ENCODE data around the gene GRID2. TPM values are rescaled to one million over a fixed set of nuclear protein-coding genes. Genes with fewer than 3 reads are reported as not detected.

GRID2 gene
- total and polyA plus RNA-seq, 2 donors: 0.63 to 26.1 TPM

DNA sequence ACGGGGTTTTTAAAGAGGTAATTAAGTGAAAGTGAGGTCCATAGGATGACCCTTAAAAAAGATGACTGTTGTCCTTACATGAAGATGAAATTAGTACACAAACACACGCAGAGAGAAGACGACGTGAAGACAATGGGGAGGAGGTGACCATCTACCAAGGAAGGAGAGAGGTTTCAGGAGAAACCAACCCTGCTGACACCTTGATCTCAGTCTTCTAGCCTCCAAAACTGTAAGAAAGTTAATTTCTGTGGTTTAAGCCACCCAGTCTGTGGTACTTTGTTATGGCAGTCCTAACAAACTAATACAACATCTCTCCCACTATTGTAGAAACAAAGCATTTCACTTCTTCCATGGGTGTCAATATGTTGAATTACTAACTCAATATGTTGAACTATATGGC, 1385.2 kb downstream of the GRID2 start:
- no peak overlapping the region for H3K27ac ChIP-seq (ENCODE audit: low read depth)
- 93% methylated on average over 4 of the region's 4 CpGs for WGBS
- no peak for DNase-seq (ENCODE audit: extremely low spot score)

DNA sequence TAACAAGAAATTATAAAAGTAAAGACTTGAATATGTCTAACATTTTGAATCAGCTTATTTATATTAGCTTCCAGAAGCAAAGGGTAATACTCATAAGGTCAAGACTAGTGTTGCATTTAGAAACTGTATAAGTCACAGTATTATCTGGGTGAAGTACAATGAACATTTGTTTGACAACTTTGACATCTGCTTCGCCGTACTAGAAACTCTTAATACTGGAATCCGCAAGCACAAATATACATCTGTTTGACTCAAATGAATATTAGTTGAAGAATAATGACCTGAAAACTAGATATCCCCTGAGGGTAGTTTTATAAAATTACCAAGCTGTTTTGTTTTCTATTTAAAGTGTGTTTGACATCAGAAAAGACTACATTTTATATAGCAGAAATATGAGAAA, 1389.4 kb downstream of the GRID2 start:
- Histone ChIP-seq H3K4me3 (ENCODE audit: low read depth, low read length) (no peak overlapping the region), H3K27ac (ENCODE audit: low read depth) (no peak overlapping the region), H3K4me1 (ENCODE audit: insufficient read depth) (no peaks in the 10 kb centered on the region), H3K36me3 (ENCODE audit: insufficient read depth) (no peaks in the 10 kb centered on the region)
- no peak for DNase-seq (ENCODE audit: extremely low spot score)
- 56% methylated on average over 3 of the region's 3 CpGs for WGBS

More for the DNA sequence above, 1385.2 kb downstream of the GRID2 start:
- H3K36me3 ChIP-seq (ENCODE audit: insufficient read depth): no peaks in the 10 kb centered on the region
- no peak overlapping the region for H3K4me3 ChIP-seq (ENCODE audit: low read depth, low read length)
- H3K4me1 ChIP-seq (ENCODE audit: insufficient read depth): no peaks in the 10 kb centered on the region

DNA sequence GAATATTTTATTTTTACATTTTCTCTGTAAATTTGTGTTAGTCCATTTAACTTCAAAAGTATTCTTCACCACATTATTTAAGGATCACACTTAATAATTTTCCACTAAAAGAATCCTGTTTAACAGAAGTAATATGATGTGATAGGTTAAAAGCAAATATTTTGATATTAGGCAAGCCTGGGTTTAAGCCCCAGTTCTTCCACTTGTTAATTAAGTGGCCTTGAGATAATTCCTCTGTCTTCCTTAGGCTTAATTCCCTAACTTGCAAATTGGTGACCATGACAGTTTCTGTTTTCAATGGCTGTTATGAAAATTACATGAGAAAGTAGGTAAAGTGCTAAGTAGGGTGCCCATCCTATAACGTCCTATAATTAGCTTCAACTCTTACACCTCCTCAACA, 1394.9 kb downstream of the GRID2 start:
- Histone ChIP-seq H3K4me3 (ENCODE audit: low read depth, low read length) (no peak overlapping the region), H3K27ac (ENCODE audit: low read depth) (no peak overlapping the region), H3K36me3 (ENCODE audit: insufficient read depth) (no peaks in the 10 kb centered on the region), H3K4me1 (ENCODE audit: insufficient read depth) (no peaks in the 10 kb centered on the region)
- no peak for DNase-seq (ENCODE audit: extremely low spot score)
- 80% methylated on average over 1 of the region's 1 CpG for WGBS

DNA sequence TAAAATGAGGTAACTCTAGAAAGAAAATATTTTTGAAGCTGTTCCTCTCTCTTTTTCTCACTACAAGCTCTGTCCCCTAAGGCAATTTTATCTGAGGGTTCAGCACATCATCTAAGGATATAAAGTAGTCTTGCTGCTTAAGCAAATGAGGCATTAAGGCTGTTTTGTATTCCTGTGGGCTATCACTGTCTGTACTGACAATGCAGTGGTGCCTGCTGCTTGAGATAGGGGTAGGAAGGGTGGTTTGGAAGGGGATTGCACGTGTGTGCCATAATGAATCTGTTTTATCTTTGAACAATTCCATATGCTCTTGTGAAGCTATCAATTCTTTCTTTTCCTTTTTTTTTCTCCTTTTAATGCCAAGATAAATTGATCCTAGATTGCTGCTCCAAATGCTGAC, 1396.8 kb downstream of the GRID2 start:
- 23% methylated on average over 1 of the region's 1 CpG for WGBS
- no peak overlapping the region for H3K27ac ChIP-seq (ENCODE audit: low read depth)
- no peaks in the 10 kb centered on the region for H3K4me1 ChIP-seq (ENCODE audit: insufficient read depth)
- no peaks in the 10 kb centered on the region for H3K36me3 ChIP-seq (ENCODE audit: insufficient read depth)
- no peak for DNase-seq (ENCODE audit: extremely low spot score)
- H3K4me3 ChIP-seq (ENCODE audit: low read depth, low read length): no peak overlapping the region

GRCh38 chr4:93710101-93710846, 1406.5 kb downstream of the GRID2 start:
- 75% methylated on average over 6 of the region's 6 CpGs for WGBS
- DNase-seq (ENCODE audit: extremely low spot score): no peak
- no peak overlapping the region for H3K4me3 ChIP-seq (ENCODE audit: low read depth, low read length)
- H3K36me3 ChIP-seq (ENCODE audit: insufficient read depth): no peaks in the 10 kb centered on the region
- no peak overlapping the region for H3K27ac ChIP-seq (ENCODE audit: low read depth)
- no peaks in the 10 kb centered on the region for H3K4me1 ChIP-seq (ENCODE audit: insufficient read depth)

DNA sequence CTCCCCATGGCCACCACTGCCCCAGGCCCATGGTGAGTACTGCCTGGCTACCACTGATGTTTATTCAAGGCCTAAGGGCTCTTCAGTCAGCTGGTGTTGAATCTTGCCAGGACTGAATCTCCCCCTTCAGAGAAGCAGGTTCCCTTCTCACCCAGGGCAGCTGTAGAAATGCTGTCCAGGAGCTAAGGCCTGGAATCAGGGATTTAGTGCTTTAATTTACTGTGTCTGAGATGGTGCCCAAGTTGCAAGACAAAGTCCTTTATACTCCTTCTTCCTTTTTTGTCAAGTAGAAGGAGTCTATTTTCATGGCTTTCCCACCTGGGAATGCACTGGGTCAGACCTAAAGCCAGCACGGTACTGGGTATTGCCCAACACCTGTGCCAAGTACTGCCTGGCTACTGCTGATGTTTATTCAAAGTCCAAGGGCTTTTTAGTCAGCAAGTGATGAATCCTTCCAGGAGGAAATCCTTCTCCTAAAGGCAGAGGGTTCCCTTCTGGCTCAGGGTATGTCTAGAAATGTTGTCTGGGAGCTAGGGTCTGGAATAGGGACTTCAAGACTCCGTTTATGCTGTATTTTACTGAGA, 1407.2 kb downstream of the GRID2 start:
- Histone ChIP-seq H3K27ac (ENCODE audit: low read depth) (no peak overlapping the region), H3K4me1 (ENCODE audit: insufficient read depth) (no peaks in the 10 kb centered on the region), H3K4me3 (ENCODE audit: low read depth, low read length) (no peak overlapping the region), H3K36me3 (ENCODE audit: insufficient read depth) (no peaks in the 10 kb centered on the region)
- WGBS: 90% methylated on average over 2 of the region's 2 CpGs
- no peak for DNase-seq (ENCODE audit: extremely low spot score)

DNA sequence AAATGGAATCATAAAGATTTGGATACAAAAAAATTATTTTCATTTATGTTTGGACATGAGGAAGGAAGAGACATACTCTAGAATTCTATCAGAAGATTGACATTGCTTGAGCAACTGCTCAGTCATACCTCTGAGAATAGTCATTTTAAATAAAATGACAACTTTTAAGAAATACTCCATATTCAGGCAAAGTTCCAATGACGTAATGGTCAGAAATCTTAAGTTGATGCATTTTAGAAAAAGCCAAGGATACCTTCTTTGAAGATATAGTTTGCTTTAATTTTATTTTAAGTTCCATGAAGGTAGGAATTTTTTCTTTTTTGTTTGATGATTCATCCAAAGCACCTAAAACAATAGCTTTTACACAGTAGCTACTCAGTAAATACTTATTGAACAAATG, 1414.5 kb downstream of the GRID2 start:
- no peaks in the 10 kb centered on the region for H3K4me1 ChIP-seq (ENCODE audit: insufficient read depth)
- no peak overlapping the region for H3K27ac ChIP-seq (ENCODE audit: low read depth)
- no peak overlapping the region for H3K4me3 ChIP-seq (ENCODE audit: low read depth, low read length)
- 87% methylated on average over 1 of the region's 1 CpG for WGBS
- no peak for DNase-seq (ENCODE audit: extremely low spot score)
- no peaks in the 10 kb centered on the region for H3K36me3 ChIP-seq (ENCODE audit: insufficient read depth)

DNA sequence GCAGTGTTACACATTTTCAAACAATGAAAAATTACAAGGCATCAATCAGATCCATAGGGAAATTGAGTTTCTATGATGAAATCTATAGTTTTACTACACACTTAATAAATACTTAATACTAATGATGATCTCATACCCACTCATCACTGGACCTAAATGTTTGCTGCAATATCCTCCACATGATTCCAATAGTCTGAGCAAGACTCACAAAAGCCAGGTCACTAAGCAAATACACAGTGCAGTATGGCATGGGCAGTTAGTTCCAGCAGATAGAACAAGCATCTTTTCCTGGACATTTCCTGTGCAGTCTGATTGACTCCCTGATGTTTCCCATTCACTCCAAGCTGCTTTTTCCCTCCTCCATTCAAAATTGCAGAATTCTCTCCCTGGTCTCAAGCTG, 1415.8 kb downstream of the GRID2 start:
- no peak for DNase-seq (ENCODE audit: extremely low spot score)
- Histone ChIP-seq H3K4me1 (ENCODE audit: insufficient read depth) (no peaks in the 10 kb centered on the region), H3K27ac (ENCODE audit: low read depth) (no peak overlapping the region), H3K36me3 (ENCODE audit: insufficient read depth) (no peaks in the 10 kb centered on the region), H3K4me3 (ENCODE audit: low read depth, low read length) (no peak overlapping the region)

DNA sequence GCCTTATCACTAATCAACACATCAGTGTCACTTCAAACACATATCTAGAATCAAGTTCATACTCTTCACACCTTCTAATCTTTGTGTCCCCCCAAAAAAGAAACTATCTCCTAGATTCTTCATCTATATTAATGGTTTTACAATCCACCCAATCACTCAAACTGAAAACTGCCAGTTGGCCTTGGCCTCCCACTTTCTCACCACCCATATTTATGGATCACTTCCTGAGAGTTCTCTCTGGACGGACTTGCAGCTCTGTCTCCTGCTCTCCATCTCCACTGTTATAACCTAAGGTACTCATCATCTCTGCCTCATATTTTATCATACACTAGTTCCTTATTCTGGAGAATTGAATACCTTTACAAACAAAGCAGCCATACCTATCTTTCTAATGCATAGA, 1418.7 kb downstream of the GRID2 start:
- WGBS: 90% methylated on average over 1 of the region's 1 CpG
- DNase-seq (ENCODE audit: extremely low spot score): no peak
- Histone ChIP-seq H3K36me3 (ENCODE audit: insufficient read depth) (no peaks in the 10 kb centered on the region), H3K27ac (ENCODE audit: low read depth) (no peak overlapping the region), H3K4me3 (ENCODE audit: low read depth, low read length) (no peak overlapping the region), H3K4me1 (ENCODE audit: insufficient read depth) (no peaks in the 10 kb centered on the region)

- WGBS: 78% methylated on average over 1 of the region's 1 CpG
- Histone ChIP-seq H3K27ac (ENCODE audit: low read depth) (no peak overlapping the region), H3K36me3 (ENCODE audit: insufficient read depth) (no peaks in the 10 kb centered on the region), H3K4me1 (ENCODE audit: insufficient read depth) (no peaks in the 10 kb centered on the region), H3K4me3 (ENCODE audit: low read depth, low read length) (no peak overlapping the region)
- no peak for DNase-seq (ENCODE audit: extremely low spot score)
Observed at GRCh38 chr4:93730251-93730650, 1426.5 kb downstream of the GRID2 start.

- DNase-seq (ENCODE audit: extremely low spot score): no peak
- no peak overlapping the region for H3K4me3 ChIP-seq (ENCODE audit: low read depth, low read length)
- H3K27ac ChIP-seq (ENCODE audit: low read depth): no peak overlapping the region
Observed at GRCh38 chr4:93730760-93731159, 1427.0 kb downstream of the GRID2 start.

GRCh38 chr4:93731456-93731855, 1427.7 kb downstream of the GRID2 start:
- Histone ChIP-seq H3K27ac (ENCODE audit: low read depth) (no peak overlapping the region), H3K4me3 (ENCODE audit: low read depth, low read length) (no peak overlapping the region), H3K4me1 (ENCODE audit: insufficient read depth) (no peaks in the 10 kb centered on the region), H3K36me3 (ENCODE audit: insufficient read depth) (no peaks in the 10 kb centered on the region)
- WGBS: 68% methylated on average over 1 of the region's 1 CpG
- DNase-seq (ENCODE audit: extremely low spot score): no peak

More at GRCh38 chr4:93730760-93731159, 1427.0 kb downstream of the GRID2 start:
- Histone ChIP-seq H3K4me1 (ENCODE audit: insufficient read depth) (no peaks in the 10 kb centered on the region), H3K36me3 (ENCODE audit: insufficient read depth) (no peaks in the 10 kb centered on the region)
- WGBS: 94% methylated on average over 7 of the region's 7 CpGs

- no peak for DNase-seq (ENCODE audit: extremely low spot score)
- H3K36me3 ChIP-seq (ENCODE audit: insufficient read depth): no peaks in the 10 kb centered on the region
- H3K4me3 ChIP-seq (ENCODE audit: low read depth, low read length): no peak overlapping the region
- H3K4me1 ChIP-seq (ENCODE audit: insufficient read depth): no peaks in the 10 kb centered on the region
- no peak overlapping the region for H3K27ac ChIP-seq (ENCODE audit: low read depth)
- 90% methylated on average over 1 of the region's 1 CpG for WGBS
Observed at GRCh38 chr4:93732509-93732908, 1428.7 kb downstream of the GRID2 start.

DNA sequence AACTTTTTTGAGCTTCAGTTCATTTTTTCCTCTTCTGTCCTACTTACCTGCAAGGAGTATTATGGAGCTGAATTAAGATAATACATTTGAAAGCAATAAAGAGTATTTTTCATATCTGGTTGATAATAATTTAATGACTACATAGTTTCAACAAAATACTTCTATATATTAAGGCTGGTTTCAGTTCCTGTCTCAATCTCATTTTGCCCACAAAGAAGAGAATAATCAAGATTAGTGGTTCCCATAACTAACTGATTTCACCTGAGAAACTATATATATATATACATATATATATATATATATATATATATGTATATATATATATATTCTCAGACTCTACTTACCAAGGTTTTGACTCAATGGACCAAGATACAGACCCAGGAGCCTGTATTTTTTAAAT, 1437.1 kb downstream of the GRID2 start:
- Histone ChIP-seq H3K4me3 (ENCODE audit: low read depth, low read length) (no peak overlapping the region), H3K4me1 (ENCODE audit: insufficient read depth) (no peaks in the 10 kb centered on the region), H3K36me3 (ENCODE audit: insufficient read depth) (no peaks in the 10 kb centered on the region), H3K27ac (ENCODE audit: low read depth) (no peak overlapping the region)
- DNase-seq (ENCODE audit: extremely low spot score): no peak
